SK-N-SH (cell line): ENCODE data around the gene PROK2.

Experiments
- CTCF ChIP-seq: fragments of 200-600 bp; sonication (generic); IDR thresholded peaks from 2 replicates; pipeline ENCODE4 v1.6.1; 2017; ENCODE audit warnings: antibody characterized with exemption, mild to moderate bottlenecking, moderate library complexity
- NFIC ChIP-seq: IDR thresholded peaks from 2 replicates; pipeline ENCODE4 v1.4.0; 2012; ENCODE audit warnings: borderline replicate concordance
- RXRA ChIP-seq: IDR thresholded peaks from 2 replicates; pipeline ENCODE4 v1.4.0; 2012; ENCODE audit warnings: low read depth, mild to moderate bottlenecking, borderline replicate concordance

GRCh38 chr3:71763426-71763825 is 21.5 kb downstream of the PROK2 start:
- TF ChIP-seq RXRA (no peak), CTCF (no peak), NFIC (no peak)
